ENCODE data around the gene SHROOM2.

- TF ChIP-seq CTCF (IDR thresholded peaks at IDR 0.05; ENCODE audit: insufficient read depth, low read length) = no peak
- TF ChIP-seq REST (IDR thresholded peaks at IDR 0.05; ENCODE audit: insufficient replicate concordance, low read depth) = no peak
- no peak for TF ChIP-seq POLR2AphosphoS5 (IDR thresholded peaks at IDR 0.05; ENCODE audit: low read depth)
These were observed 197.2 kb downstream of the SHROOM2 start for GRCh38 chrX:9983441-9983840.

All from HL-60 (cell line).